HUDEP-2 (cell line): ENCODE data around the gene C1QTNF8.

ENCODE experiments used
- DNase-seq, 76 experiments: peaks; one replicate each; lab custom pipeline; 2025; ENCODE audit not compliant: unreplicated experiment in 76 of 76; lab: John Stamatoyannopoulos, UW

The C1QTNF8 gene

DNA sequence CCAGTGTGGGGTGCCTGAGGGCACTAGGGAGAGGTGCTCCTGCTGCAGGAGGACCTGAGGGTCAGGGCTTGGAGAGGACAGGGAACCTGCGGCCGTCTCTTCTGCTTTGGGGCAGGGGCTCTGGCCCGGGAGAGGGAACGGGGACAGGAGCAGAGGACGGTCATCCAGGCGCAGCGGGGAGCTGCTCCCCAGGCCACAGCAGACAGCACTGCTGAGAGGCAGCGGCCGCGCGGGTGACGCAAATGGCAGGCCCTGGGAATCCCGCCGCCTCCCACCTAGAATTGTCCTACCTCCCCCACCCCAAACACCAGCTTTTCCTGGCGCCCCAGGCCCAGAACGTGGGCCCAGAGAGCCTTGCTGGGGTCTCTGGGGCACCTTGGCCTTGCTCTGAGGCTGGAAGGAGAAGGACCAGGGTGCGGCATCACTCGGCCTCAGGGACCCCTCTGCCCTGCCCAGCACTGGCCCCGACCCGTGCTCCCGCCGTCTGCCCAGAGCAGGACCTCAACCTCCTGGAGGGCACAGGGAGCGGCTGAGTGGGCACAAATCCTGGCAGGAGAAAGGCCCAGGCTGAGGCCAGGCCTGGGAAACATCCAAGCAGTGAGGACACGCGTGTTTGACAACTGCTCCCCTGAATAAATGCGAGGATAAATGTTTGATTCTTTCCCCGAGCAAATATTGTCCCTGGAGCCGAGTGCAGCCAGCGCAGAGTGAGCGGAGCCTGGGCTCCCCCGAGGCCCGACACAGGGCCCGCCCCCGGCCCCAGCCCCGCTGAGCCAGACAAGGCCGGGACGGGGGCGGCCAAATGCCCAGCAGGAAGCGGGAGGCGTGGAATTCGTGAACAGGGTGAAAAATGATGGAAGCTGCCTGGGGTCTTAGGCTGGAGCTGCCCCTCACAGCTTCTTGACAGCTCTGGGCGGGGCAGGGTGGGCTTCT is 15.0 kb downstream of the C1QTNF8 start:
- no peak for DNase-seq

DNA sequence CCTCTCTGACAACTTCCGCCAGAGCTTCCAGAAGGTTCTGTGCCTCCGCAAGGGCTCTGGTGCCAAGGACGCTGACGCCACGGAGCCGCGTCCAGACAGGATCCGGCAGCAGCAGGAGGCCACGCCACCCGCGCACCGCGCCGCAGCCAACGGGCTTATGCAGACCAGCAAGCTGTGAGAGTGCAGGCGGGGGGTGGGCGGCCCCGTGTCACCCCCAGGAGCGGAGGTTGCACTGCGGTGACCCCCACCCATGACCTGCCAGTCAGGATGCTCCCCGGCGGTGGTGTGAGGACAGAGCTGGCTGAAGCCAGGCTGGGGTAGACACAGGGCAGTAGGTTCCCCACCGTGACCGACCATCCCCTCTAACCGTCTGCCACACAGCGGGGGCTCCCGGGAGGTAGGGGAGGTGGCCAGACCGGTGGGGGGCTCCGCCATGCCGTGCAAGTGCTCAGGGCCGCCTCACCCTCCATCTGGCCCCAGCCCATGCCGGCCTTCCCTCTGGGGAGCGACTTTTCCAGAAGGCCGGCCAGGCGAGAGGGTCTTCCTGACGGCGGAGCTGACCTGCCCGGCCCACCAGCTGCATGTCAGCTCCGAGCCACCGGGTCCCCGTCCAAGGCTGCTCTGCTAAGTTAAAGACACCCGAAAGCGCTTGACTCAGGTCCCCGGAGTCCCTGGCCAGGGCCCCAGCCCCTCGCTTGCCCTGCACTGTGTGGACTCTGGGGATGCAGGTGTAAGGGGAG is 16.1 kb downstream of the C1QTNF8 start:
- no peak for DNase-seq

DNA sequence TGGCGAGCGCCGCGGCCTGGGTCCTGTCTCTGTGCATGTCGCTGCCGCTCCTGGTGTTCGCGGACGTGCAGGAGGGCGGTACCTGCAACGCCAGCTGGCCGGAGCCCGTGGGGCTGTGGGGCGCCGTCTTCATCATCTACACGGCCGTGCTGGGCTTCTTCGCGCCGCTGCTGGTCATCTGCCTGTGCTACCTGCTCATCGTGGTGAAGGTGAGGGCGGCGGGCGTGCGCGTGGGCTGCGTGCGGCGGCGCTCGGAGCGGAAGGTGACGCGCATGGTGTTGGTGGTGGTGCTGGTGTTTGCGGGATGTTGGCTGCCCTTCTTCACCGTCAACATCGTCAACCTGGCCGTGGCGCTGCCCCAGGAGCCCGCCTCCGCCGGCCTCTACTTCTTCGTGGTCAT is 16.7 kb downstream of the C1QTNF8 start:
- no peak for DNase-seq

DNA sequence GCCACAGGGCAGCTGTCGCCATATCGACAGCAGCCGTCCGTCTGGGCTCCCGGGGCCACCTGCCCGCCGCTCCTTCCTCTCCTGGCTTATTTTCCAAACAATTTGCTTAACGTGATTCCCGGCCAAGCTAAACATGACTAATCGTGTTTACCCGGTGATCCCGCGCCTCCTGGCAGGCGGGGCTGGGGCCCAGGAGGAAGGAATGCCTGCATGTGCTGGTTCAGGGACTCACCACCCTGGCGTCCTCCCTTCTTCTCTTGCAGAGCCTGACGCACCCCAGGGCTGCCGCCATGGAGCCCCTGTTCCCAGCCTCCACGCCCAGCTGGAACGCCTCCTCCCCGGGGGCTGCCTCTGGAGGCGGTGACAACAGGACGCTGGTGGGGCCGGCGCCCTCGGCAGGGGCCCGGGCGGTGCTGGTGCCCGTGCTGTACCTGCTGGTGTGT is 17.4 kb downstream of the C1QTNF8 start:
- no peak for DNase-seq

DNA sequence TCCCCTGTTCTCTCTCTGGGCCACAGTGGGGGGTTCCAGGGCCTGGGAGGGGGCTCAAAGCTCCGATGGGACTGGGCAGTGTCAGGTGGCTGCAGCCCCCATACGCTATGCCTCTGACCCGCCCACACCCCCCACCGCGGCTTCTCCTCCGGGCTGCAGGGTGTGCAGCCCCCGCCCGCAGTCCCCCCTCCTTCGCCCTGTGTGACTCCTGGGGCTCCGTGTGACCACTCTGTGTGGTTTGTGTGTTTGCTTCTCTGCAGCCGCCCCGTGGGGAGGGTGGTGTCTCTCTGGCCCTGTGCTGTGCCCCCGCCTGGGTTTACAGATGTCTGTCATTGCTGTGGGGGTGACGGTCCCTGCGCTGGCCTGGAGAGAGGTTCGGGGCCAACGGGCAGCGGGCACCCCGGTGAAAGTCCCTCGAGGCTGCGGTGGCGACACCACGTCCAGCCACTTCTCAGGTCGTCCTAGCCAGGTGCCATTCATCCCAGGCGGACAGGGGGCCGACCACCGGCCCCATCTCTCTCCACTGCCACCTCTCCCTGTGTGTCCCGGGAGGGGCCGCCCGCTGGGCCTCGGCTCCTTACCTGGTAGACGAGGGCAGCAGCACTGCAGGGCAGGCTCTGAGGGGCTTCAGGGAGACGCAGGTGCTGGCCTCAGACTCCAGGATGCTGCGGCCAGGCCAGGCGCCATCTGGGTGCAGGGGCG is 18.0 kb downstream of the C1QTNF8 start:
- DNase-seq = no peak

DNA sequence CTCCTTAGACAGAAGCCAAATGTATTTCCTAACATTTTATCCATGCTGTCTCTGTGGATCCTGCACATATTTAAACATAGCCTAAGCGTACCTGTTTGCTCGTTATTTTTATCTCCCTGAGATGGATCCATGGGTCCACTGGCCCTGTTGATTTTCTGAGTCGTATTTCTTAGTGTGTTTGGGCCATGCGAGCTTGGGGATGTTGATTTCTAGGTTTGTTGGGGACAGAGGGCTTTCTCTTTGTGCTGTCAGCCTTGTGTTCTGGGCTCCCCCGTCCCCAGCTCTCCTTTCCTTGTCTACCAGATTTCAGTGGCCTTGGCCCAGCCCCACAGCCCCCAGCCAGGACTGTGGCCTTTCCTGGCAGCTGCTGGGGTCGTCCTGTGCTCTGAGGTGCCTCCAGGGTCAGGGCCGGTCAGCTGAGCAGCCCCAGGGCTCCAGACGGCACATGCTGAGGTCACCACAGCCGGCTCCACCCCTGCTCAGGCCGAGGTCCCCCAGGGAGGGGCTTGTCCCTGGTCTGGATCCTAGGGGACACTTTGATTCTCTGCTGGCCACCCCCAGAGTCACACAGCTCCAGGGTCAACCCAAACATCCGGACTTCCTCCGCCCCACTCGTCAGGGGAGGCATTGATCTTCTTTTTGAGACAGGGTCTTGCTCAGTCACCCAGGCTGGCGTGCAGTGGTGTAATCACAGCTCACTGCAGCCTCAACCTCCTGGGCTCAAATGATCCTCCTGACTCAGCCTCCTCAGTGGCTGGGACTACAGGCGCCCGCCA is 19.1 kb downstream of the C1QTNF8 start:
- DNase-seq = no peak

DNA sequence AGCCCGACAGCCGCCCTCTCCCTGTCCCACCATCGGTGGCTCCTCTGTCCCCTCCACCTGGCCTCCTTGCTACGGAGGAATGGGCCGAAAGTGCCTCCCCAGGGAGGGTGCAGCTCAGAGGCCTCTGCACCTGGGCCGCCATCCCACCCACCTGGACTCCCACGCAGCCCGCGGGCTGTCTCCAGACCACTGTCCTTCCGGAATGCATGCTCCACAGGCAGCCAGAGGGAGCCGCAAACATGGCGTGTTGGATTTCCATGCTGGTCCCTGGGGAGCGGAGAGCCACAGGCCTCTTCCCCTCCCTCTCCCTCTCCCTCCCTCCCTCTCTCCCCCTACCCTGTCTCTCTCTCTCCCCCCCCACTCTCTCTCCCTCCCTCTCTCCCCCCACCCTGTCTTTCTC is 20.5 kb downstream of the C1QTNF8 start:
- no peak for DNase-seq

DNA sequence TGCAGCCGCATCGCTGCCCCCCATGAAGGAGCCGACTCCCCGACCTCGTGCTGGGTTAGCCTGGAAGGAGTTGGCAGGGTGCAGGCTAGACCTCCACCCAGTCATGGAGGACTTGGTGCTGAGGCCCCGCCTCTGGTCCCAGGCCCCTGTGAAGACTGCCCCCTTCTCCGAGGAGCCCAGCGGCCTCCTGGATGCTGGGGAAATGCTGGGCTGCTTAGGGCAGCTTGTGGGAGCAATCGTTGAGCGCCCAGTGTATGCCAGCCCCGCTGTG is 21.7 kb downstream of the C1QTNF8 start:
- DNase-seq = no peak

DNA sequence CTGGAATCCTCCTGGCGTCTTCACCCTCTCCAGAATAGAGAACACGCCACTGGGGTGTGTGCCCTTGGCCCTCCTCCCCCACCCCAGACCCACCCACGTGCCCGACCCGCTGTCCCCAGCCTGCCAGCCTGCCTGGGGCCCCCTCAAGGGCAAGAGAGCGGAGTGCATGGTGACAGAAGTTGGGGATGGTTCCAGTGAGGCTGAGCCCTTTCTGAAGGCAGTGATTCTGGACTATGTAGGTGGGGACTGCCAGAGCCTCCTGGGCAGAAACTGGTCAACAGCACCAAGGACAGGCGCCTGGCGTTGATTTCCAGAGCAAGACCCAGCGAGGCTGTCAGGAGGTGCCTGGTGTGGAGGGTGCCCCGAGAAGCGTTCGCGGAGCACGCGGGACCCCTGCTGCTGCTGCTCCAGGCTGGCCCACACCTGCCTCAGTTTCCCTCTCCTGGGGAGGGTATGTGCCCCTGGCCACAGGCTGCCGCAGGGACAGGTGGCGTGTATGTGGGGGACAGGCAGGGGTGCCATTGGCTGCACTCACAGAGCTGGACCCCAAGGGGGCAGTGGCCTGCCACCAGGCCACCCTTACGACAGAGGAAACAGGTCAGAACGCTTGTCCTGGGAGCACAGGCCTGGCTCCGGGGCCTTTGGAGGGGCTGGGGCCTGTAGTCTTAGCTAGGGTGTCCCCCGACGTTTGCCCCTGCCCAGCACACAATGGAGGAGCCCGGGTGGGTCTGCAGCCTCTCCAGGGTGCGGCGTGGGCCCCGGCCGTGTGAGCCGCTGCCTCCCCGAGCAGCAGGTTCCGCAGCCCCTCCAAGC is 22.3 kb downstream of the C1QTNF8 start:
- no peak for DNase-seq

DNA sequence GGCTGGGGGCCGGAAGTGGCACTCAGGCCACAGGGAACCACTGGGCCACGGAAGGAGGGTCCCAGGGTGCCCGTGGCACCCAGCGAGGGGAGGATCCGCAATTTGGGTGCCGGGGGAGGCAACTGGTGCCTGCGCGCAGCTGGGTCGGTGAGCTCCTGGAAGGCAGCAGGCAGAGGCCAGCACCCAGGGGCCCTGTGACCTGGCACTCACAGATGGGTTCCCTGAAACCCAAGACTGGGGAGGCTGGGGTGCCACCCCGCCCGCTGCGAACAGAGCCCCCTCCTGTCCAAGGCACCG is 22.8 kb downstream of the C1QTNF8 start:
- no peak for DNase-seq

DNA sequence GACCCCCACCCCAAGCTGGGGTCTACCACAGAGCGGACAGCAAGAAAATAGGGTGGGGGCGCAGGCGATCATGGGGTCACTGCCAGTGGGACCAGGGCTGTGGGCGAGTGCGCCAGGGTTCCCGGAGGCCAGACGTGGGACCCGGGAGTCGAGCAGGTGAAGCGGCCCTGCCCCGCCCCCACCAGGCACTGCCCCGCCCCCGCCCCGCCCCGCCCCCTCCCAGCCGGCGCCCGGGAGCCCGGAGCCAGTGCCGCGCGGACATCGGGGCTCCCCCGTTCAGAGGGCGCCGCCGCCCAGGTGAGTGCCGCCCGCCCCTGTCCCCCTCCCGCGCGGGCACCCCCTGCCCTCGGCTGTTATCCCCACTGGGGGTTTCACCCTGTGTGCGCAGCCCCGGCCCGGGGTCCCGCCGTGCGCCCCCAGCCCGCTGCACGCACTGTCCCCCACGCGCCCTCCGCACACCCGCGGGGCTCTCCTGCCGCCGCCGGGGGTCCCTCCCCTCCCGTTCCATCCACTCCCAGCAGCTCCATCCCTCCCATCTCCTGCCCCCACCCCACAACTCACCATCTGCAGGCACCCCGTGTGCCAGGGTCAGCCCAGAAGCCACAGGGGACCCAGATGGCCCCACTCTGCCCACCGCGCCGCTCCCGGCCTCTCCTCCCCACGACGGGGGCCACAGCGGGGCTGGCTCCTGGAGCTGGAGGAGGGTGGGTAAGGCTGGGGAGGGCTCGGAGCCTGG is 23.4 kb downstream of the C1QTNF8 start, which contains the start of gene SSTR5:
Gene SSTR5, plus strand, starts transcription at position 222 of the 736 bp plus-strand sequence. CDS start 6,122 bp downstream, outside the sequence.
- no peak for DNase-seq

DNA sequence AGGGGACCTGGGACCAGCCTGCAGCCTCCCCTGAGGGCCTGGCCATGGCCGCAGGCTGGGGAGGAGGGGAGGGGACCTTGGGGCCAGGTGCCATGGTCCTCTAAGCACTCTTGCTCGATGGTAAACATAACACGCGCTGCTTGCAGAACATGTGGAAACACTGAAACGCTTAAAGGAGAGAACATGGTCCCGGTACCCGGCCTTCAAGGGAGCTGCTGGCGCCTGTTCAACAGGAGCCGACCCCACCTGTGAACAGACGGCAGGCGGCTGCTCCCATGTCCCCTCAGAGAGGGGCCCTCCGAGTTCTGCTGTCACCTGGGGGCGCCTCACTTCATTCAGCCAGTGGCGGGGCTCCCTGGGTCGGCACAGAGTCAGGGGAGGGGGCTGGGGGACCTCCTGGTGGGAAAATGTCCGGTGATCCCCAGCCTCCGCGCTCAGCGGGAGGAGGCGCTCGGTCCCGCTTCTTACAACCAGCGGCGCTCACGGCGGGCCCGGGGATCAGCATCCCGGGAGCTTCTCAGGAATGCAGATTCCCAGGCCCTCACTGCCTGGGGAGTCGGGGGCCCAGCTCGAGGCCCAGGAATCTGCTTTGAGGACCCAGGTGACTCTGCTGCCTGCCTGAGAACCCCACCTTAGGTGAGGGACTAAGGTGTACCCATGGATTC is 24.4 kb downstream of the C1QTNF8 start:
- no peak for DNase-seq

DNA sequence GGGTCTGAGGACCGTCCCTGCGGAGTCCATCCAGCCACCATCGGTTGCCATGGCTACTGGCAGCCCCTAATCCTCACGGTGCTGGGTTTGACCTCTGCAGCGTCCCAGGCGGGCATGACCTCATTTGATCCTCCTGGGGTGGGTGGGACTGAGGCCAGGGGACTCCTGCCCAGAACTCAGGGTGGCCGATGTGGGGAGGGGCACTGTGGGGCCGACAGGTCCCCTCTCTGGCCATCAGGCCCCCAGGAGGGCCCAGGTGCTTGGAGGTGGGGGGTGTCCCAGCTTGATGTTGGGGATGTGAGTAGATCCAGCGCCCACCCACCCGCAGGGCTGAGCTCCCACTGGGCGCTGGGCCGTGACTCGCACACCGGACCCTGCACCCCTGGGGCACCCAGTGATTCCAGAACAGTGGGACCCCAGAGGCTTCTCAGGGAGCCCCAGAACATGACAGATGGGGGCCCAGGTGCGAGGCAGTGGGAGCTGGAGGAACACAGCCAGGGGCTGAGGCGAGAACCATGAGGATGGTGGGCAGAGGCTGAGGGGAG is 25.1 kb downstream of the C1QTNF8 start:
- no peak for DNase-seq

DNA sequence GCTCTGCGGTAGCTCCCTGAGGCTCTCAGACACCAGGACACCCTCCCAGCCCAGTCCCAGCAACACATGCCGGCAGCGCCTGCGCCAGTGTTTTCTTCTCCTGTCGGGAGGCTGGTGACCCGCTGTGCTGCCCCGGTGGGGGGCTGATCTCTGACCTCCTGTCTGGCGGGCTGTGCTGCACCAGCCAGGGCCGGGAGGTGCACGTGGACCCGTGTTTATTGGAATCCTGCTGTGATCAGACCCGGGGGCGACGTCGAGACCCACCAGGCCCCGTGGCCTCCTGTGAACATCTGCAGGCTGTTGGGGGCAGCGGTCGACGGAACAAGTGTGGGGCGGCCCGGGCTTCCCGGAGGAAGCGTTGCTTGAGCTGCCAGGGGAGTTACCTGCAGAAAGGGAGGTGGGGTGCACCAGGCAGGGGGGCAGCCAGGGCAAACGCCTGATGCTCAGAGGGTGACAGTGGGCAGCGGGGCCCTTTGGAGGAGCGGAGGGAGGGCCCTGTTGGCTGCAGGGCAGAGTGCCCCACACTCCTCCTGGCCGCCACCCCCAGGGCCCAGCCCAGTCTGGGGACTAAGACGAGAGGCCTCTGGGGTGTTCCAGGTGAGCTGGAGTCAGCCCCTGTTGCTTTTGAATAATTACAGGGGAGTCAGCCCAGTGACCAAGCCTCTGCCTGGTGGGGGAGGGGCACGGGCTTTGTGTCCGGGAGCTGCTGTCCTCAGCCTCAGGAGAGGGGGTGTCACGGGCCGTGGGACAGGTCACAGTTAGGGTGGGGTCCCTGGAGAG is 25.8 kb downstream of the C1QTNF8 start:
- DNase-seq = no peak

DNA sequence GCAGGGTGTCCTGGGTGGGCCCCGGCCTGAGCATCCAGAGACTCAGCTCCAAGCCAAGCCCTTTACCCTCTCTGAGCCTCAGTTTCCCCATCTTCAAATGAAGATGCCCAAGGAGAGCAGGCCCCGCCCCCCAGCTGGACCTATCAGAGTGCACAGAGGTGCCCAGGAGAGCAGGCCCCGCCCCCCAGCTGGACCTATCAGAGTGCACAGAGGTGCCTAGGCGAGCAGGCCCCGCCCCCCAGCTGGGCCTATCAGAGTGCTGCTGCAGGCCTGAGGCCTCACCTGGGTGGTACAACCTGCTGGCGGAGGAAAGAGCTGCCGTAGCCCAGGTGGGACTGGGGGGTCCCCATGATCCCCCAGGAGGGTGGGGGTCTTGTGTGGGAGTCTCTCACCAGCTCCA is 26.9 kb downstream of the C1QTNF8 start:
- no peak for DNase-seq

DNA sequence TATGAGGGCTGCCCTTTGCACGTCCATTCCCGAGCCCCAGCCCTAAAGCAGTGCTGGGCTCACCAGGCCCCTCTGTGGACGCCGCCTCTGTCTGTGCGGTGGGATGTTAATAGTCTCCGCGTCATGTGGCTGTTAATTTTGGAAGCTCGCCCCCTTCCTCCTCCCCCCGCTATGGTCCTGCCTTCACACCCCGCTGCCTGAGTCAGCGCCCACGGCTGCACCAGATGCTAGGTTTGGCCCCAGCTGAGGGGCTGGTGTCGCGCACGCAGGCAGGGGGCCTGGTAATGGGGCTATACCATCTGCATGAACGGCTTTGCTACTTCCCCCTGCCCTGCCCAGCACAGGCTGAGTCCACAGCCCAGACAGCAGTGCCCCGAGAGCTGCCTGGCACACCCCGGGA is 27.6 kb downstream of the C1QTNF8 start:
- DNase-seq = no peak

DNA sequence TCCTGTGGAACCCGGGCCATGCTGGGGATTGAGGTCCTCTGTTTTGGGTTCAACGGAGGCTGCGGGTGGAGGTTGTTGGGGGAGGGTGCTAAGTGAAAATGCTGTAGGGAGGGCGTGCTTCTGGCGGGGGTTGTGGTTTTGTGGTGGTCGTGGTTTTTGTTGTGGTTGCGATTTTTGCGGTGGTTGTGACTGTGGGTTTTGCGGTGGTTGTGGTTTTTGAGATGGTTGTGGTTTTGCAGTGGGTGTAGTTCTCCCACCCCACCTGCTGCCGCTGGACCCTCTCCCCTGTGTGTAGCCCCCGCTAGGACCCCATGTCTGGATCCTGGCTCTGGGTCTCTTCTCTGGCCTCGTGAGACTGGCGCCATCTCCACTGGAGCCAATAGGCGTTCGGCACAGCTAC is 28.4 kb downstream of the C1QTNF8 start:
- DNase-seq = no peak
